GM19025 (cell line): ENCODE measurements around the gene GADL1.

ENCODE experiments used
- ATAC-seq: cut with Tn5 transposase; IDR thresholded peaks from one replicate; pipeline ENCODE4 v1.9.1; 2021; ENCODE audit warnings: mild to moderate bottlenecking, low read depth, moderate library complexity; ENCODE audit not compliant: unreplicated experiment

GADL1 gene

DNA sequence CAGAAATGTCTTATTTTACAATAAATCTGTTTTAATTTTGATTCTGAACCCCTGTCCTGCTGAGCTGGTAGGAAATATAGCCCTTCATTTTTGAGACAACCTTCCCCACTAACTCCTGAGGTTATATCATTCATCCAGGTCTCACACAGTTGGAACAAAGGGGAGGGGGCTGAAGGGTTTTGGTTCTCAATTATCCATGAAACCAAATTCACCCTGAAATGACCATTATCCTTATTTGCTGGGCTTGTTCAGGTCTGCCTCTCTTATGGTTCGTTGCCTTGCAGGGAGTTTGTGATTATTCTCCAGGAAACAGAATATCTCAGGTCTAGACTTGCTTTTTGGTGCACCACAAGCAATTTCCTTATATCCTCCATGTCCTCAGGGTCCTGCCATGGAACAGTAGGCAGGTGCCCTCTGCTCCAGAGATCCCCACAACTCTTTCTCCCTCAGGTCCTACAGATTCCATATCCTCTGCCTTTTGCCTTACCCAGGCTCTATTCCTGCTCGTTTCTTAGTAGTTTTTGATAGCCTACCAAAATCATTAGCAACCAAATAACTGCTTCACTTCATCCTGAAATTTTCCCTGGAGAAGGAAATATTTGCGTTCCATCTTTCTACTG is 193.6 kb downstream of the GADL1 start:
- ATAC-seq = no peak

DNA sequence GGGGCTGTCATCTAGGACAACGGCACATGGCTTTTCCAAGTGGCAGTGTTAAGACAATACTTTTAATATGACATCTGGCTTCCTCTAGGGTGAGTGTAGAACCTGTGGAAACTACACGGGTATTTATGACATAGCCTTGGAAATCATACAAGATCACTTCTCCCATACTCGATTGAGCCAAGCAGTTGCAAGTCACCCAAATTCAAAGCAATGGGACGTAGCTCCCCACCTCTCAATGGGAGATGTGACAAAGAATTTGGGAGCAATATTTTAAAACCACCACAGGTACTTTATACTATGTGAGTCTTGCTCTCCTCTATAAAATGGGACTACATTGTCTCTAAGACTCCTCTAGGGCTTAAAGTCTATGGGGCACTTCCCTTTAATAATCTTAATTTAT is 194.5 kb downstream of the GADL1 start:
- ATAC-seq = no peak

DNA sequence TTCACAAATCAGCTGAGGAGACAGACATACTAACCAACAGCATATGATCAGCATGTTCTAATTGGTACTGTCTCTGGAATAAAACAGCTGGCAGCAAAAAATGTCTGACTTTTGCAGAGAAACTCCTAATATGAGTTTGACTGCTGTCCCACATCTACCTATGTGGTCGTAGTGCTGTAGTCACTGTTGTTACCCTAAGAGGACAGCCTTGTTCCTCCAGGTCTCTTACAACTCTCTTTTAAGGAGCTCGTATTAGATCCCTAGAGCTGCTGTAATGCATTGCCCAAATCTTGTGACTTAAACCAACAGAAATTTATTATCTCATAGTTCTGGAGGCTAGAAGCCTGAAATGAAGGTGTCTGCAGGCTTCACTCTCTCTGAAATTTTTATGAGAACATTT is 195.9 kb downstream of the GADL1 start:
- ATAC-seq = no peak

DNA sequence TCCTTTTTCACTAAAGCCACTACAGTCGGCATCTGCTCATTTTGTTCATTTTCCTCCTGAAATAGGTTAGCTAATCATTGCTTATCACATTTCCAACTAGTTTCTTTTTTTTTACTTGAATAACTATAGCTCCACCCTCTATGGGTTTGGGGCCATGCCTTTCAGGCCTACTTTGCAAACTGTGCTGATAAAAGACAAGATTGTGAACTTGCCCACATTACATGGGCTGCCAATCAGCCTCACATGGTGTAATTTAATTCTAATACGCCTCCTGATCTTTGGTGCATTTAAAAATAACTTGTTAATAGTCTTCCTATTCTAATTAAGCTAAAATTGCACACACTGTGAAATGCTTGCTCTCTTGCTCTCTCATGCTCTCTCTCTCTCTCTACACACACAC is 197.6 kb downstream of the GADL1 start:
- ATAC-seq = no peak

DNA sequence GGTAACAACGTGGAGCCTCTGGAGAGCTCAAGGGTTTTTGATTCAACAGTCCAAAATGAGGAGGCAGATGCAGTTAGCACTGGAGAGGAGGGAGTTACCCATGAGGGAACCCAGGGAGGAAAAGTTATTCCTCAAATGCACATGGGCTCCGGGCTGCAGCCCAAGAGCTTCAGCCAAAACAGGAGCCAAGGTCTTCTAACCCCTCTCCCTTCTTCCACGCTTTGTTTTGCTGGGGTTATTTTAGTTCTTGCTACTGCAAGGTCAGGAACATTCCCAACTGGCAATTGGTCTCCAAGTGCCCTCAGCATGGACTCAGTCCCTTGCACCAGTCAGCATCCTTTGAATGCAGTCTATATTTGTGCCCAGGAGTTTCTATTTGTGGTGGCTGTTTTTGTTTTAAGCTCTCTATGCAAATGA is 198.1 kb downstream of the GADL1 start:
- no peak for ATAC-seq

DNA sequence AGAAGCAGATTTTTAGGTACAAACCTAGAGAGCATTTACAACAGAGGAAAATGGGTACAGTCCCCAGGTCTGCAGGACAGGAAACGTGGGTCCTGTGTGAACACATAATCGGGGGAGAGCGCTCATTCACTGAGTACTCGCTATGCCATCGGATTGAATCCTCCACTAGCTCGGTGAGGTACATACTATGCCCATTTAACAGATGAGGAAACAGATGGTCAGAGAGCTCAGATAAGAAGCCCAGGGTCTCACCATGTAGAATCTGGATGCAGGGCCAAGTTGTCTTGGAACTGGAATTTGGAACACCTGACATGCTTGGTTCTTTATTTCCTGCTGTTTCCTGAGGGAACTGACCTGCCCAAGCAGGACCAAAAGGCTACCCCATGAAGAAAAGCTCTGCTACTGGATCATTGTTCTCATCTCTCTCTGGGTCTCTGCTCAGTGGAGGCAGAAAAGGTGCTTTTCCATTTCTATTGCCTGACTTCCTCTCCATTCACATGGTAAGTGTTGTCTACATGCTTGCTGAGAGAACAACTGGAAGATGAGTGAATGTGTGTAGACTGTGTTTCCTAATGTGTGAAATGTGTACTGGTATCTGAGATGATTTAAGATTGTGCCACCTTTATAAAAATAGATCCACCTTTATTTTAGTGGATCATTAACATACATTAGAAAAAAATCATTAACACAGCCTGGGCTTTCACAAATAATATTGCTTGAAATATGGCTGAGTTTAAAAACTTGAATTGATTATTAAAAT is 199.0 kb downstream of the GADL1 start:
- no peak for ATAC-seq

DNA sequence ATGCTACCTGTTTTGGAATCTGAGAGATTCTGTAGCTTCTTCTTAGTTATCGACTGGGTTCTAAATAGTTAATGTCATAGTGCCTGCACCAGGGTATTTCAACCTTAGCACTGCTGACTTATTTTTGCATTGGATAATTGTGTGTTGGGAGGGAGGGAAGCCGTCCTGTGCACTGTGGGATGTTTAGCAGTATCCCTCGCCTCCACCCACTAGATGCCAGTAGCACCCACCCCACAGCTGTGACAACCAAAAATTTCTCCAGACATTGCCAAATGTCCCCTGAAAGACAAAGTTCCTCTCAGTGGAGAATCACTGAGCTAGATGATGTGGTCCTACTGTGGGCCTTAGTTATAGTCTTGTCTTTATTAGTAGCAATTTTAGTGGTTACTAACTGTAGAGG is 199.8 kb downstream of the GADL1 start:
- no peak for ATAC-seq

DNA sequence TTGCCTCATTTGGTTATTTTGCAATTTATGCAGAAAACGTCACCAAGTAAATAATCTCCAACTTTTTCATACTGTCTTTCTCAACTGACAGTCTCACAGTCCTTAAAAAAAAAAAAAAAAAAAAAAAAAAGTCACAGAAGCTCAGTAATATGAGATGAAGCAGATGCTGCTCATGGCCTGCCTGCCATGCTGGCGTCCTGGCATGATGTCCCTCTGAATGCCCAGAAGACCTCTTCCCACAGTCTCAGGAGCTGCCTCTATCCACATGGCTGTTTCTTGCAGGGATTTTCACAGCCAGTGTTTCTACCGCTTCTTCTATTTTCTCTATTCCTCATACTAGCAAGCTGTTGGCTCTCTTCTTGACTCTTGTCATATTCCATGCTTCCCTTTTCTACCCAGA is 200.3 kb downstream of the GADL1 start:
- ATAC-seq = no peak

DNA sequence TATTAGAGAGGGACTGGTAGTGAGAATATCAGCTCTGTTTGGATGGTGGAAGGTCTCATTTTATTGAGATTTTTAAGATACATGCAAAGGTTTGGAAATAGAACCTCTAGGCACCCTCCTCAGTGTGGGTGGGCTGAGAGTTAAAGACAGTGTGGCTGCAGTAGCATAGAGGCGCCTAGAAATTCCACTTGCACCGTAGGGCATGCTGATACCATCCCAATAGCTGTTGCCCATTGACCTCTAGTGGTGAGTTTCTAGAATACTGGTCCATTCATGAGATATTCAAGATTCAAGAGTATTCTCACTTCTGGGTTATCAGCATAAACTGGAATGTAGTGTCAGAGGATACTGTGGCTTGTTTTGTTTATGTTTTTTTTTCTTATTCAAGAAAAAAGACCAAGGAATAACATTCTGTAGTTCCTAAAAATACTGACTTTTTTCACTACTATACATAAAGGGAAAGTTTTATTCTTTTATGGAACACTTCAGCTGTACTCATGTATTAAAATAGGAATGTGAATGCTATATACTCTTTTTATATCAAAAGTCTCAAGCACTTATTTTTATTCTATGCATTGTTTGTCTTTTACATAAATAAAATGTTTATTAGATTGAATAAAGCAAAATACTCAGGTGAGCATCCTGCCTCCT is 200.9 kb downstream of the GADL1 start:
- peak; percentile 84 for ATAC-seq

DNA sequence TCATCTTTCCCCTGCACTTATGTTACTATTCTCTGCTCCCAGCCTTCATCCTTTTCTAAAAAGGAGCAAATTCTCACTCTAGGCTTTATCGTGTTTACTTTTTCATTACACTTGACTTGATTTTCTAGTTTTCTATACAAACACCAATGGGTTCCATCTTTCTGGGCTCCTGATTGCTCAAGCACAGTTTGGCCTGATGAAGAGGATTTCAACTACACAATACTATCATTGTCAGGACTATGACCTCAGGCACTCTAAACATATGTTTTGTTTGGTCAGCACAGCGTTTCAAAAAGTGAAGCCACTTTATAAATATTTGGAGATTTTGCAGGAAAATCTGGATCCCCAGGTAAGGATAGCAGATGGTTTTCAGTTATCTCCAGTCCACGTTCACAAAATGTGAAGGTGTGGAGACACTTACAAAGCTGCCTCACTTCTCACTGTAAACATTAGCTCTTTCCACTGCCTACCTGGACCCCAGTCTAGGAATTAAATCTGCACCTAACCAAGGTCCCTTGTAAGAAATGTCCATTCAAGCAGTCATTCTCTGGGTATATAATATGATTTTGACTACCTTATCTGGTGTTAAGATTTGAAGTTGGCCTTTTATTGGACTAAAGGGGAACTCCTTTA is 201.8 kb downstream of the GADL1 start:
- no peak for ATAC-seq

DNA sequence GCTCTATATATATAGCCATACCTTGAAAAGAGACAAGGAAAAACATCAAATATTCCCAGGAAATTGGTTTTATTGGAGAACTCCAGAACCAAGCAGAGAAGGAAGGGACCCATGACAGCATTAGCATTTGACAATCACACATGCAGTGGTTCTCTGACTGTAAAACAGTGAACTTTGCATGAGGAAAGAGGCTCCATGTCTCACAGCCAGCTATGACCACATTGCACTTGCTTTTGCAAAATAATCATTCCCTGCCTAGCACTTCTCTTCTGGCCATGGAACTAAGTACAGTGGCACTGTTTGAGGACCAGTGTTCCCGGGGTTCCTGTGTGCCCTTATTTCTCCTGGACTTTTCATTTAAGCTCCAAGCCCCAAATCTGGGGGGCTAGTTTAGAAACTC is 202.5 kb downstream of the GADL1 start:
- ATAC-seq = no peak

DNA sequence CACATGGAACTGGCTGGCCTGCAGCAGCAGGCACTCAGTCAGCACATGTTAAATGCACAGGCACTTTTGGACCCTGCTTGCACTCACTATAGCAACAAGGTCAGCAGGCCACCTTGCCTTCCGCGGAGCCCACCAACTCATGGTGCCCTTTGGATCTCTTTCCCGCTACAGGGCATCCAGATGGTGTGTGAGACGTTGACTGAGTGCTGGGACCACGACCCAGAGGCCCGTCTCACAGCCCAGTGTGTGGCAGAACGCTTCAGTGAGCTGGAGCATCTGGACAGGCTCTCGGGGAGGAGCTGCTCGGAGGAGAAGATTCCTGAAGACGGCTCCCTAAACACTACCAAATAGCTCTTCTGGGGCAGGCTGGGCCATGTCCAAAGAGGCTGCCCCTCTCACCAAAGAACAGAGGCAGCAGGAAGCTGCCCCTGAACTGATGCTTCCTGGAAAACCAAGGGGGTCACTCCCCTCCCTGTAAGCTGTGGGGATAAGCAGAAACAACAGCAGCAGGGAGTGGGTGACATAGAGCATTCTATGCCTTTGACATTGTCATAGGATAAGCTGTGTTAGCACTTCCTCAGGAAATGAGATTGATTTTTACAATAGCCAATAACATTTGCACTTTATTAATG is 203.1 kb downstream of the GADL1 start:
- no peak for ATAC-seq

DNA sequence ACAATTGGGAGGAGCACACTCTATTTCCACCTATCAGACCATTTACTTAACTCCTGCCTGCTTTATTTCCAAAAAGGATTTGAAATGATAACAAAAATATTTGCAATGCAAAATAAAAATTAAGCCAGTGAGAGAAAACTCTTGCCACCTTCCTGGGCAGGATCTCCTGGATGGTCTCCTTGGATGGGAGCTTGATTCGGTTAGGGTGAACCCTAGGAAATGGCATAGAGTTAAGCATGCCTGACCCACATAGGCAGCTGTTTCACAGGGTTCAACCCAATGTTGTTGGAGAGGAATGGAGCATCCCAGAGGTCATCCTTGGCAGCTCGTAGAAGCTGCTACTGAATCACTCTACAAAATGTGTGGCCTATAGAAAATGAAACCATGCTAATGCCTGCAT is 204.3 kb downstream of the GADL1 start:
- no peak for ATAC-seq

DNA sequence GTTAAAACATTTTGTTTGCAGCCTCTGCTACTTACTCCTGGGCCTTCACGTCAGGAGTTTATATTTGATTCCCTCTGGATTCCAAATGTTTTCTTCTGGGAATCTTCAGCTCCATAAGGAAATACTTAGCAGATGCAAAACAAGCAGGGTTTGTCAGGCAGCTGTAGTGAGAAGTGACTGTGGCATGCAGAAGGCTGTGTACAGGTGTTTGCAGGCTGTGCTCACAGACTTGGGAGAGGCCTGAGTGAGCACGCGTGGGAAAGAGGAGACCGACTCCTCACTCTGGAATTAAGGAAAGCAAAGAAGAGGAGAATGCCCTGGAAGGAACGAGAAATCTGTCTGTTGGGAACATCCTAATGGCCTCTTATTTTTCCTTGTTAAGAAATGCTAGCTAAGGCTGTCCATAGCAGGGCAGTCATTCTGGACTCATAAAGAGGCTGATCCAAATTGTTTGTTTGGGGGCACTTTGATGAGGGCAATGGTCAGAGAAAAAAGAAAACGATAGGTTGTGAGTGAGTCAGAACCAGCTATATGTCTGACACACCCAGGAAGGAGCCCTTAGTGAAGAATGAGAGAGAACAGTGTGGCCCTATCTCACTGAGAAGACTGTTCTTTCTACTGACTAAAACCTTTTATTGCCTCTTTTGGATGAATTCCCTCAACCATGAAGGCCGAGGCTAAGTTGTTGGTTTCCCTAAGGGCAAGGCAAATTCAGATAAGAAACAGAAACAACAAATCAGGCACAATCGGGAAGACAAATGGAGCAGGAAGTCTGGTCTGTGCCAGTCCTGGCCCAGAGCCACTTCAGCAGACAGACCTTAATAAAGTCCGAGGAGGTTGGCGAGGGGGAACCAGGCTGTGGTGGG is 205.5 kb downstream of the GADL1 start:
- no peak for ATAC-seq

DNA sequence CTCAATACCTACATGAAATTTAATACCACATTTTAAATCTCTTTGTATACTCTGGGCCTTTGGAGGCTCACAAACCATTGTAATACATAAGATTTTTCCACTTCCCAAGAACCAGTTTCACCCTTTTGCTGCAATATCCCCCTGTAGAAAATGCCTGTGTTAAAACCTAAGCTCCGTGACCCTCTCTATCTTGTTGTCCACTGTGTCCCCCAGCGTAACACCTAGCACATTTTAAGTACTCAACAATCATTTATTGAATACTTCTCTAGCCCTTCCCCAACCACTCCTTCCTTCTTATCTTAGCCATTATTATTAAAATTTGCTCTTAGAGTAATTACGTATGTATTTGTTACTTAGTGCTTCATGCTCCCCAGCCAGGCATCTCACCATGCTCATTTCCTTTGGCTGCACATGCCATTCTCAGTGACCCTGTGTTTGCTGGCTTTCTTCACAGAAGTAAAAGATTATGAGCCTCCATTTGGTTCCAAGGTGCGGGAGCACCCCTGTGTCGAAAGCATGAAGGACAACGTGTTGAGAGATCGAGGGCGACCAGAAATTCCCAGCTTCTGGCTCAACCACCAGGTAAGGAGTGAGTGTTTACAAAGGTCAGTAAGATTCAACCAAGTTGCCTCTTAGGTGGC is 206.4 kb downstream of the GADL1 start:
- ATAC-seq = no peak

DNA sequence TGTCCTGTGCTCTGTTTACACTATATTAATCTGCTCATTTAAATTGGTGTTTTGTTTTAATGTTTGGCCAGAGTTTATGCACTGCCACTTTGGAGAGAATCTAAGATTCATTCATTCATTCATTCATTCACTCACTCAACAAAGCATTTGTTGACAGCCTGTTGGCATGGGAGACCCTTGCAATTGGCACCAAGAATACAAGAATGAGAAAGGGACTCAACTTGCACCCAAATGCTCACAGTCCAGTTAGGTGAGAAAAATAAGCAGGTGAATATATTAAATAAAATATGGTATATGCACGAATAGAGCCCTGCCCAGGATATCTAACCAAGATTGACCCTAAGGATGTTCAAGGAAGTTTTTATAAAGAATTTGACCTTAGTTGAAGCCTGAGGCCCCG is 207.7 kb downstream of the GADL1 start:
- ATAC-seq = no peak

DNA sequence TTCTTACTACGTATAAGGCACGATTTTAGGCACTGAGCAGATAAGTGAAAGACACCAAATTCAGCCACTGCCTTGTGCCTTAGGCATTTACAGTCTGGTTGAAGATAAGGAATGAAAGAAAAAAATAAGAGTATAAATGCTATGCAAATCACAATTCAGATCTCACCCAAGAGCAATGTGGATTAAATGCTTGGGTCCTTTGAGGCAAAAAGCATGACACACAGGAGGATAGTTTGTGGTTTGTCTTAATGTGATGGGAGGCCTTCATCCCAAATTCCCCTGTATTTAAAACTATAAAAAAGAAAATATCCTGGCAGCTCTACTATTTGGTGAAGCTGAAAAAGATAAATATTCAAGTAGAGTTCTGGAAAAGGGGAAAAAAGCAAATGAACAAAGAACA is 208.3 kb downstream of the GADL1 start:
- ATAC-seq = no peak

DNA sequence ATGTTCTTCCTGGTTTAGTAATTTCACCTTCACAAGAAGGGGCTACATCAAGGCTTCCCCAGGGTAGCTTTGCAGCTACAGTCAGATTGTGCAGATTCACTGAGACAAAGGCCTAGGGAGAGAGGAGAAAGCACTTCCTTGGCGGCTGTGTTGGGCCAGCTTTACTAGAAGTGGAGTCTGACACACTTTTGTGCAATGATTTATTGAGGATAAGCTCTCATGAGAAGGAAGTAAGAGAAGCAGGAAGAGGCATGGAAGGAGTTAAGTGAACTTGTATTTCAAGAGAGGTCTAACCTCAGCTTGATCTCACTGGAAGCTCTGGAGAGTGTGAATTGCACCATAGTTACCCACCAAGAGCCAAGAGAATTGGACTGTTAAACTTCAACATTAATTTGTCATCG is 209.2 kb downstream of the GADL1 start:
- ATAC-seq = no peak

DNA sequence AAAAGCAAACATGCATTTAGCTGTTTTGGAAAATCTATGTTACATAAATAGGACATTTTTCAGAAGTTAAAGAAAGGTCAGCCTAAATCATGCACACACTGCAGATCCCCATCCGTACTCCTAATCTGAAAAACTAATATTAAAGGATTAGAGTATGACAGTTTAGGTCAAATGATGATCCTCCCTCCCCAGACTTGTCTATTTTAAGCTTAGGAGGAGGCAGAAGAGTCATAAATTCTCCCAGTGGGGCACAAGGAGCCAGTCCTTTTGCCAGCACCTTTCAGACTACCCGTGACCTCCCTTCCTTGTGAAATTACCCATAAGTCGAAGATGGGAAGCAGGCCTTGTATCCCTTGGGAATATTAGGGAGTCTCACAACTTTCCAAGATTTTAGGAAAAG is 210.1 kb downstream of the GADL1 start:
- ATAC-seq = no peak

DNA sequence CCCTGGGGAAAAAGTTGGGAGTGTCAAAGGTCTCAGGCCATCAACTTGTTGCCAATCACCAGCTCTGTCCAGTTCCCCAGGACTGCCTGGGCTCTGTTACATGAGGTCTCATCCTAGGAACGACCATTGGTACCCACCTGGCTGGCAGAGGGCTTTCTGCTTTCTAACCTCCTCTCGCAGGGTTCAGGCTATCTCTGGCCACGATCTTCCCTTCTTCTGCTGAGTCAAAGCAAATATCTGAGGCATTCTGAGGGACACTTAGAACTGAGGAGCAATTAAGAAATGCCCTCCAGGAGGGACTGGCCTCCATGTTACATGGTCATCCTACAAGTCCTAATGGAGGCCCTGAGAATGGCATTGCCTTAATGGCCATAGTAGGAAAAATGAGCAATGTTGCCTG is 210.7 kb downstream of the GADL1 start:
- no peak for ATAC-seq
